GM12878 (cell line): ENCODE data around the gene ZBTB4. TPM values are rescaled to one million over a fixed set of nuclear protein-coding genes. Genes with fewer than 3 reads are reported as not detected.

ENCODE experiments used
- ATAC-seq: fragments of 200-7000 bp; cut with Tn5 transposase; 3 replicates; pipeline ENCODE4 v1.9.1; 2020; ENCODE audit warnings: mild to moderate bottlenecking, moderate library complexity
- BruUV-seq: library from RNA; stranded (reverse); fragments of 400-500 nt; replicated peaks from 2 replicates; lab custom pipeline; 2021; lab: Mats Ljungman, UMichigan
- CTCF ChIA-PET: fragments of 300-600 bp; sonication (Branson Sonifier 250); formaldehyde crosslinking; extraction: SDS; loops from one replicate; lab custom pipeline; 2021; ENCODE audit warnings: inconsistent platforms; lab: Yijun Ruan, JAX
- POLR2A ChIA-PET: fragments of 350-600 bp; formaldehyde crosslinking; extraction: SDS; loops from one replicate; lab custom pipeline; 2021; ENCODE audit warnings: inconsistent platforms; lab: Charles Lee
- RAD21 ChIA-PET: fragments of 300-600 bp; sonication (Branson Sonifier 250); formaldehyde crosslinking; loops from one replicate; lab custom pipeline; 2023; ENCODE audit warnings: antibody characterized with exemption; ENCODE audit not compliant: unreplicated experiment; lab: Charles Lee
- SMC1A ChIA-PET: fragments of 300-600 bp; sonication (Branson Sonifier 250); formaldehyde crosslinking; loops from one replicate; lab custom pipeline; 2023; ENCODE audit not compliant: unreplicated experiment, uncharacterized antibody; lab: Charles Lee
- DNase-seq: peaks from one replicate; pipeline ENCODE4 v3.0.0-alpha.2; 2011; ENCODE audit warnings: low read depth, low spot score
- FAIRE-seq: peaks from 3 replicates; lab custom pipeline; 2011; peaks lifted over from hg19 to GRCh38; lab: Jason Lieb, UNC
- H2AFZ ChIP-seq: 2 replicates; pipeline ENCODE4 v1.6.0; 2011; ENCODE audit warnings: low read depth, low read length, control low read depth; ENCODE audit not compliant: control insufficient read depth
- H3K27ac ChIP-seq: 2 replicates; pipeline ENCODE4 v1.5.1; 2011; ENCODE audit warnings: control low read depth; ENCODE audit not compliant: control insufficient read depth, insufficient read depth
- H3K27me3 ChIP-seq, 2 experiments: replicated peaks in 1 of 2; 2 replicates each; pipeline versions ENCODE4 v1.6.0 to v1.6.1; 2011; ENCODE audit warnings: low read length in 1 of 2; ENCODE audit not compliant: control insufficient read depth in 2 of 2, insufficient read depth in 2 of 2
- H3K36me3 ChIP-seq, 2 experiments: 2 replicates each; pipeline ENCODE4 v1.5.1; 2011; ENCODE audit warnings: low read length in 1 of 2; ENCODE audit not compliant: control insufficient read depth in 2 of 2, insufficient read depth in 2 of 2
- H3K4me1 ChIP-seq: 2 replicates; pipeline ENCODE4 v1.6.1; 2011; ENCODE audit warnings: mild to moderate bottlenecking, low read length, moderate library complexity, mixed read lengths; ENCODE audit not compliant: control insufficient read depth, insufficient read depth
- H3K4me2 ChIP-seq: 2 replicates; pipeline ENCODE4 v1.6.0; 2011; ENCODE audit warnings: control low read depth; ENCODE audit not compliant: control insufficient read depth, insufficient read depth
- H3K4me3 ChIP-seq: fragments of 200-600 bp; sonication (generic); 2 replicates; pipeline ENCODE4 v1.5.1; 2016
- H3K79me2 ChIP-seq: 2 replicates; pipeline ENCODE4 v1.6.0; 2011; ENCODE audit warnings: low read length; ENCODE audit not compliant: control insufficient read depth, insufficient read depth
- H3K9ac ChIP-seq: 2 replicates; pipeline ENCODE4 v1.8.0; 2011; ENCODE audit warnings: low read length, control low read depth, mixed read lengths; ENCODE audit not compliant: control insufficient read depth, insufficient read depth
- H3K9me3 ChIP-seq: replicated peaks from 3 replicates; pipeline ENCODE4 v1.5.1; 2011; ENCODE audit warnings: mild to moderate bottlenecking, low read length; ENCODE audit not compliant: control insufficient read depth, insufficient read depth
- H4K20me1 ChIP-seq: 2 replicates; pipeline ENCODE4 v1.6.0; 2011; ENCODE audit not compliant: control insufficient read depth, insufficient read depth
- ATF3 ChIP-seq: IDR thresholded peaks from 2 replicates; pipeline ENCODE4 v1.6.1; 2011; ENCODE audit warnings: low read depth, mild to moderate bottlenecking, low read length, moderate library complexity, borderline replicate concordance; ENCODE audit errors: extremely low read depth
- BCL11A ChIP-seq: IDR thresholded peaks from 2 replicates; pipeline ENCODE4 v1.6.1; 2011; ENCODE audit warnings: low read depth, low read length
- CHD2 ChIP-seq: IDR thresholded peaks from 2 replicates; pipeline ENCODE4 v1.6.1; 2011; ENCODE audit warnings: low read depth, low read length, improper control_type of control experiment, borderline replicate concordance
- CTCF ChIP-seq, 3 experiments: IDR thresholded peaks in 2 of 3; conservative IDR thresholded peaks in 1 of 3; 2 replicates each; pipeline ENCODE4 v1.5.1; 2011; ENCODE audit warnings: low read depth in 3 of 3, low read length in 3 of 3, mild to moderate bottlenecking in 3 of 3, control low read depth in 2 of 3, moderate library complexity in 2 of 3, inconsistent platforms in 1 of 3, mixed read lengths in 1 of 3; ENCODE audit not compliant: control insufficient read depth in 2 of 3, insufficient read depth in 1 of 3; ENCODE audit errors: extremely low read depth in 1 of 3
- IRF5 ChIP-seq: fragments of 450-650 bp; IDR thresholded peaks from 2 replicates; pipeline ENCODE4 v1.6.1; 2017; ENCODE audit warnings: borderline replicate concordance
- NKRF ChIP-seq: fragments of 450-650 bp; conservative IDR thresholded peaks from 2 replicates; pipeline ENCODE4 v1.6.1; 2017; ENCODE audit warnings: mild to moderate bottlenecking, moderate library complexity
- POU2F2 ChIP-seq: IDR thresholded peaks from 3 replicates; pipeline ENCODE4 v1.6.1; 2011; ENCODE audit warnings: low read depth, mild to moderate bottlenecking, low read length, borderline replicate concordance
- RB1 ChIP-seq: fragments of 450-650 bp; formaldehyde crosslinking; IDR thresholded peaks from 2 replicates; pipeline ENCODE4 v1.6.1; 2017; ENCODE audit warnings: mild to moderate bottlenecking, borderline replicate concordance
- REST ChIP-seq: IDR thresholded peaks from 2 replicates; pipeline ENCODE4 v1.6.1; 2012; ENCODE audit warnings: mild to moderate bottlenecking, low read depth, low read length
- SIX5 ChIP-seq: IDR thresholded peaks from 2 replicates; pipeline ENCODE4 v1.6.1; 2011; ENCODE audit warnings: mild to moderate bottlenecking, low read depth, low read length, moderate library complexity; ENCODE audit not compliant: severe bottlenecking
- SMARCA5 ChIP-seq: fragments of 450-650 bp; IDR thresholded peaks from 2 replicates; pipeline ENCODE4 v1.6.1; 2017; ENCODE audit warnings: mild to moderate bottlenecking
- SMC3 ChIP-seq: IDR thresholded peaks from 2 replicates; pipeline ENCODE4 v1.6.1; 2011; ENCODE audit warnings: low read length, improper control_type of control experiment, borderline replicate concordance
- SUZ12 ChIP-seq: fragments of 200-600 bp; sonication (generic); IDR thresholded peaks from one replicate; pipeline ENCODE4 v1.6.1; 2018; ENCODE audit warnings: antibody characterized with exemption, mild to moderate bottlenecking; ENCODE audit not compliant: unreplicated experiment
- TCF3 ChIP-seq: IDR thresholded peaks from 2 replicates; pipeline ENCODE4 v1.6.1; 2012; ENCODE audit warnings: low read depth, mild to moderate bottlenecking, low read length, borderline replicate concordance; ENCODE audit not compliant: insufficient read depth
- WGBS: methylation state at CpG from one replicate; pipeline ENCODE4 v1.1.6; 2016; ENCODE audit warnings: low lambda C conversion rate; ENCODE audit not compliant: insufficient replicate concordance, insufficient coverage; ENCODE audit errors: missing lambda C conversion rate; 5-methylcytosine and 5-hydroxymethylcytosine counted together
- in situ Hi-C: fragments of 300-500 bp; cut with MboI; formaldehyde crosslinking; loops from 9 replicates; pipeline ENCODE4 v1.14.3; 2018; ENCODE audit warnings: mixed read lengths
- intact Hi-C: fragments of 100-400 bp; cut with micrococcal nuclease; formaldehyde crosslinking; loops from one replicate; pipeline ENCODE4 v1.14.2; 2022; ENCODE audit not compliant: unreplicated experiment
- polyA plus RNA-seq, 11 experiments: library from polyadenylated mRNA; depleted of rRNA in 4 of 11; unstranded in 6 of 11; stranded (reverse) in 5 of 11; fragments of >200 nt; fragmentation: Nextera tagmentation in 4 of 11; fragmentation: Illumina TruSeq in 1 of 11; extraction: Ambion mirVana in 4 of 11; extraction: Trizol in 1 of 11; gene quantifications; 1 replicate in 1 of 11; 2 replicates in 10 of 11; pipeline versions ENCODE4 v1.2.1 to v1.2.3, GENCODE V29; 2011 to 2016; ENCODE audit warnings: inconsistent platforms in 2 of 11, missing spikeins in 2 of 11, low read depth in 1 of 11
- total RNA-seq, 4 experiments: library from RNA; depleted of rRNA in 3 of 4; stranded (reverse); fragments of >200 nt in 3 of 4; fragmentation: Illumina TruSeq in 1 of 4; extraction: Trizol in 1 of 4; gene quantifications; 2 replicates each; pipeline versions ENCODE4 v1.2.1 to v1.2.3, GENCODE V29; 2013 to 2021

The ZBTB4 gene
- total and polyA plus RNA-seq, 10 of the 15 experiments (the other 5 are each of a cell fraction or from before 2014, with no cell fraction given), result 2.0 to 14.9 (median 6.9) TPM

GRCh38 chr17:7417056-7417655, 62.3 kb downstream of the ZBTB4 start:
- POLR2A ChIA-PET, result no interaction called here
- intact Hi-C loops (no loop called here), in situ Hi-C loops (no loop called here)
- Histone ChIP-seq H3K4me2 (no peak overlapping the region), H3K4me3 (no peak overlapping the region), H3K27ac (no peak overlapping the region), H3K9ac (no peak overlapping the region), H3K27me3 (no peaks in the 10 kb centered on the region; a peak in 2 of 4 replicates), H3K4me1 (no peaks in the 10 kb centered on the region), H4K20me1 (no peaks in the 10 kb centered on the region), H3K9me3 (no peaks in the 10 kb centered on the region), H3K36me3 (no peaks in the 10 kb centered on the region), H3K79me2 (no peaks in the 10 kb centered on the region), H2AFZ (no peak overlapping the region)
- no TSS peak for BruUV-seq
- CTCF ChIA-PET, result no interaction called here
- ATAC-seq (no peak), DNase-seq (no peak), FAIRE-seq (no peak)
- SMC1A ChIA-PET, result no interaction called here
- WGBS, result 76% methylated on average over 34 of the region's 54 CpGs
- RAD21 ChIA-PET, result no interaction called here
- TF ChIP-seq CHD2 (no peak), SMARCA5 (no peak), BCL11A (no peak), RB1 (no peak), POU2F2 (no peak), CTCF (IDR thresholded peaks at IDR 0.05 in 2 of 3, conservative IDR thresholded peaks at IDR 0.05 in 1 of 3; ENCODE audit: control insufficient read depth in 2 of 3, extremely low read depth in 1 of 3, insufficient read depth in 1 of 3, low read depth in 3 of 3, low read length in 3 of 3) (no peak), IRF5 (no peak), SUZ12 (no peak), ATF3 (no peak), SMC3 (no peak), TCF3 (no peak), REST (no peak), SIX5 (no peak), NKRF (no peak)
